Lung (tissue), 12 donors: ENCODE results near the gene ZNF319. TPM values are rescaled to one million over a fixed set of nuclear protein-coding genes. Genes with fewer than 3 reads are reported as not detected.

Experiments
- ATAC-seq: fragments of 200-7000 bp; cut with Tn5 transposase; one replicate; pipeline ENCODE4 v1.9.1; 2020; ENCODE audit warnings: moderate number of reproducible peaks; ENCODE audit not compliant: insufficient read depth, low FRiP score
- DNase-seq, 3 donors: peaks; one replicate each; pipeline ENCODE4 v3.0.0-alpha.2; 2013 to 2017
- H3K27ac ChIP-seq, 2 donors: one replicate each; pipeline ENCODE4 v1.5.1; 2013; ENCODE audit warnings: mild to moderate bottlenecking in 2 of 2, moderate library complexity in 2 of 2, control low read depth in 1 of 2, inconsistent platforms in 1 of 2, low read depth in 1 of 2, low read length in 1 of 2
- H3K27me3 ChIP-seq, 3 donors: one replicate each; pipeline ENCODE4 v1.5.1; 2013; ENCODE audit warnings: low read length in 2 of 3; ENCODE audit not compliant: control insufficient read depth in 3 of 3, insufficient read depth in 3 of 3
- H3K36me3 ChIP-seq, 4 donors: one replicate each; pipeline ENCODE4 v1.5.1; 2013; ENCODE audit warnings: low read length in 4 of 4, mild to moderate bottlenecking in 1 of 4, moderate library complexity in 1 of 4; ENCODE audit not compliant: control insufficient read depth in 4 of 4, insufficient read depth in 4 of 4
- H3K4me1 ChIP-seq, 5 donors: one replicate each; pipeline ENCODE4 v1.5.1; 2013; ENCODE audit warnings: low read length in 5 of 5, mild to moderate bottlenecking in 2 of 5, moderate library complexity in 1 of 5; ENCODE audit not compliant: control insufficient read depth in 5 of 5, insufficient read depth in 5 of 5
- H3K4me3 ChIP-seq: one replicate; pipeline ENCODE4 v1.5.1; 2013; ENCODE audit warnings: mild to moderate bottlenecking, control low read depth, moderate library complexity
- H3K9ac ChIP-seq, 2 donors: one replicate each; pipeline ENCODE4 v1.5.1; 2013; ENCODE audit warnings: low read length in 2 of 2, control low read depth in 1 of 2; ENCODE audit not compliant: insufficient read depth in 1 of 2
- H3K9me3 ChIP-seq, 4 donors: one replicate each; pipeline ENCODE4 v1.5.1; 2013; ENCODE audit warnings: low read length in 3 of 4, mild to moderate bottlenecking in 1 of 4, moderate library complexity in 1 of 4; ENCODE audit not compliant: control insufficient read depth in 4 of 4, insufficient read depth in 3 of 4
- CTCF ChIP-seq: IDR thresholded peaks from 2 replicates; pipeline ENCODE4 v1.5.1; 2012; ENCODE audit warnings: mild to moderate bottlenecking; ENCODE audit errors: control extremely low read depth, extremely low read depth
- WGBS, 2 donors: extraction: QIAGEN DNeasy Blood & Tissue Kit; methylation state at CpG; one replicate each; pipeline ENCODE4 v1.1.7; 2013; 5-methylcytosine and 5-hydroxymethylcytosine counted together
- polyA plus RNA-seq, 2 donors: library from polyadenylated mRNA; stranded (reverse); fragments of 200-250 nt; gene quantifications; one replicate each; pipeline ENCODE4 v1.2.1, GENCODE V29; 2013
- total RNA-seq, 2 donors: library from RNA; depleted of rRNA in 1 of 2; stranded (reverse); fragments of >200 nt in 1 of 2; gene quantifications; one replicate each; pipeline ENCODE4 v1.2.1, GENCODE V29; 2014 to 2021
- donor health status: control.
- donor health status: control.
- donor health status: Bipolar disorder and iron deficiency.
- donor health status: healthy.
- donor health status: DM: yes; HTN: yes; CAD: no.

The ZNF319 gene
- total and polyA plus RNA-seq, 4 donors = 6.0 to 15.3 (median 9.6) TPM

GRCh38 chr16:57966204-57966771 lies 34.2 kb downstream of the ZNF319 start:
- Histone ChIP-seq H3K27ac (no peak overlapping the region), H3K9ac (no peak overlapping the region), H3K4me3 (no peak overlapping the region), H3K27me3 (no peaks in the 10 kb centered on the region), H3K36me3 (no peaks in the 10 kb centered on the region), H3K4me1 (no peaks in the 10 kb centered on the region), H3K9me3 (no peaks in the 10 kb centered on the region)
- no peak for ATAC-seq
- WGBS, 2 donors = 52 to 53% methylated on average over 4 of the region's 4 CpGs
- DNase-seq = no peak
- TF ChIP-seq CTCF = no peak

- no peak overlapping the region for H3K9ac ChIP-seq
- no peaks in the 10 kb centered on the region for H3K4me1 ChIP-seq
- H3K36me3 ChIP-seq = no peaks in the 10 kb centered on the region
- no peak overlapping the region for H3K4me3 ChIP-seq
- no peaks in the 10 kb centered on the region for H3K9me3 ChIP-seq
- no peaks in the 10 kb centered on the region for H3K27me3 ChIP-seq
- no peak for ATAC-seq
- no peak for TF ChIP-seq CTCF
- no peak for DNase-seq
- no peak overlapping the region for H3K27ac ChIP-seq
- 80 to 81% methylated on average over 10 of the region's 10 CpGs for WGBS, 2 donors
Measured at GRCh38 chr16:57964157-57964700, 36.2 kb downstream of the ZNF319 start.

- H3K4me3 ChIP-seq = no peak overlapping the region
- no peaks in the 10 kb centered on the region for H3K36me3 ChIP-seq
- peaks cover 0 to under 1% (median 0%) of the 10 kb centered on the region in 5 donors for H3K4me1 ChIP-seq
- H3K27me3 ChIP-seq = no peaks in the 10 kb centered on the region
- no peak overlapping the region for H3K9ac ChIP-seq
- ATAC-seq (no peak), DNase-seq (no peak)
- no peaks in the 10 kb centered on the region for H3K9me3 ChIP-seq
- WGBS, 2 donors = 78 to 94% methylated on average over 9 of the region's 9 CpGs
- no peak overlapping the region for H3K27ac ChIP-seq
- no peak for TF ChIP-seq CTCF
Measured at GRCh38 chr16:57962756-57963155, 37.7 kb downstream of the ZNF319 start.

GRCh38 chr16:57962046-57962445 lies 38.4 kb downstream of the ZNF319 start:
- Histone ChIP-seq H3K27ac (no peak overlapping the region), H3K9me3 (no peaks in the 10 kb centered on the region), H3K4me3 (no peak overlapping the region), H3K9ac (no peak overlapping the region), H3K27me3 (no peaks in the 10 kb centered on the region), H3K4me1 (peaks cover 0 to 5% (median 0%) of the 10 kb centered on the region in 5 donors), H3K36me3 (no peaks in the 10 kb centered on the region)
- TF ChIP-seq CTCF = no peak
- DNase-seq = no peak
- 77 to 86% methylated on average over 5 of the region's 5 CpGs for WGBS, 2 donors
- no peak for ATAC-seq
